H9 (cell line): ENCODE measurements around the gene ZCCHC17. TPM values are rescaled to one million over a fixed set of nuclear protein-coding genes. Genes with fewer than 3 reads are reported as not detected.

Source experiments
- DNase-seq: peaks from one replicate; pipeline ENCODE4 v3.0.0-alpha.2; 2017
- H2AFZ ChIP-seq: one replicate; pipeline ENCODE4 v1.6.1; 2013; ENCODE audit warnings: mild to moderate bottlenecking, low read length, control low read depth, moderate library complexity
- H2AK5ac ChIP-seq: 2 replicates; pipeline ENCODE4 v1.6.1; 2013; ENCODE audit warnings: low read length, control low read depth, mixed read lengths; ENCODE audit not compliant: insufficient read length
- H2BK120ac ChIP-seq: one replicate; pipeline ENCODE4 v1.6.1; 2013; ENCODE audit warnings: low read depth, mild to moderate bottlenecking, low read length, control low read depth, inconsistent platforms; ENCODE audit not compliant: poor library complexity, severe bottlenecking
- H2BK12ac ChIP-seq: 2 replicates; pipeline ENCODE4 v1.6.1; 2013; ENCODE audit warnings: low read length, control low read depth, mixed read lengths, low read depth; ENCODE audit not compliant: insufficient read length
- H2BK15ac ChIP-seq: 2 replicates; pipeline ENCODE4 v1.6.1; 2013; ENCODE audit warnings: low read depth, low read length, control low read depth
- H2BK20ac ChIP-seq: one replicate; pipeline ENCODE4 v1.6.1; 2013; ENCODE audit warnings: low read depth, mild to moderate bottlenecking, low read length, control low read depth, inconsistent platforms; ENCODE audit not compliant: poor library complexity, severe bottlenecking
- H2BK5ac ChIP-seq: 2 replicates; pipeline ENCODE4 v1.6.1; 2013; ENCODE audit warnings: low read length, control low read depth, mixed read lengths; ENCODE audit not compliant: insufficient read length
- H3K14ac ChIP-seq: 2 replicates; pipeline ENCODE4 v1.6.1; 2013; ENCODE audit warnings: low read length, control low read depth; ENCODE audit not compliant: insufficient read depth
- H3K18ac ChIP-seq: 2 replicates; pipeline ENCODE4 v1.6.1; 2013; ENCODE audit warnings: low read depth, mild to moderate bottlenecking, mixed read lengths, low read length, control low read depth; ENCODE audit not compliant: insufficient read length
- H3K23ac ChIP-seq: 2 replicates; pipeline ENCODE4 v1.6.1; 2013; ENCODE audit warnings: low read length, control low read depth, mixed read lengths, low read depth; ENCODE audit not compliant: insufficient read length
- H3K23me2 ChIP-seq: 2 replicates; pipeline ENCODE4 v1.6.1; 2013; ENCODE audit warnings: low read depth, mild to moderate bottlenecking, mixed read lengths, low read length, control low read depth; ENCODE audit not compliant: insufficient read length, poor library complexity, severe bottlenecking
- H3K27ac ChIP-seq: 2 replicates; pipeline ENCODE4 v1.5.1; 2013; ENCODE audit warnings: low read length, control low read depth, mixed read lengths, low read depth; ENCODE audit not compliant: insufficient read length
- H3K27me3 ChIP-seq: 2 replicates; pipeline ENCODE4 v1.6.1; 2013; ENCODE audit warnings: low read length, control low read depth, inconsistent platforms; ENCODE audit not compliant: insufficient read depth
- H3K4ac ChIP-seq: 2 replicates; pipeline ENCODE4 v1.6.1; 2013; ENCODE audit warnings: low read depth, mild to moderate bottlenecking, control low read depth, inconsistent platforms, low read length, moderate library complexity
- H3K4me1 ChIP-seq: 2 replicates; pipeline ENCODE4 v1.6.1; 2013; ENCODE audit warnings: low read length, control low read depth, inconsistent platforms; ENCODE audit not compliant: insufficient read depth
- H3K4me2 ChIP-seq: 2 replicates; pipeline ENCODE4 v1.6.1; 2013; ENCODE audit warnings: low read length, control low read depth, mixed read lengths; ENCODE audit not compliant: insufficient read length, insufficient read depth
- H3K56ac ChIP-seq: 2 replicates; pipeline ENCODE4 v1.6.1; 2013; ENCODE audit warnings: low read depth, mild to moderate bottlenecking, mixed read lengths, low read length, control low read depth; ENCODE audit not compliant: insufficient read length
- H3K79me1 ChIP-seq: 2 replicates; pipeline ENCODE4 v1.6.1; 2013; ENCODE audit warnings: low read depth, mild to moderate bottlenecking, moderate library complexity, low read length, control low read depth, inconsistent platforms; ENCODE audit not compliant: insufficient read depth, poor library complexity, severe bottlenecking
- H3K79me2 ChIP-seq: 2 replicates; pipeline ENCODE4 v1.6.1; 2013; ENCODE audit warnings: low read length, control low read depth, inconsistent platforms; ENCODE audit not compliant: insufficient read depth
- H3K9ac ChIP-seq: 2 replicates; pipeline ENCODE4 v1.6.1; 2013; ENCODE audit warnings: low read length, control low read depth, mixed read lengths; ENCODE audit not compliant: insufficient read length; ENCODE audit errors: extremely low read depth
- H3K9me3 ChIP-seq: one replicate; pipeline ENCODE4 v1.6.1; 2013; ENCODE audit warnings: low read depth, low read length, inconsistent platforms; ENCODE audit not compliant: control insufficient read depth
- H3T11ph ChIP-seq: one replicate; pipeline ENCODE4 v1.6.1; 2013; ENCODE audit warnings: mild to moderate bottlenecking, low read length, control low read depth, inconsistent platforms
- H4K20me1 ChIP-seq: one replicate; pipeline ENCODE4 v1.6.1; 2013; ENCODE audit not compliant: control insufficient read depth, insufficient read length, insufficient read depth
- H4K5ac ChIP-seq: 2 replicates; pipeline ENCODE4 v1.6.1; 2013; ENCODE audit warnings: low read depth, mild to moderate bottlenecking, mixed read lengths, low read length, control low read depth; ENCODE audit not compliant: insufficient read length
- H4K8ac ChIP-seq: replicated peaks from 2 replicates; pipeline ENCODE4 v1.6.1; 2013; ENCODE audit warnings: low read length, control low read depth, mixed read lengths, low read depth; ENCODE audit not compliant: insufficient read length
- H4K91ac ChIP-seq: 2 replicates; pipeline ENCODE4 v1.6.1; 2013; ENCODE audit warnings: low read depth, mild to moderate bottlenecking, moderate library complexity, mixed read lengths, low read length, control low read depth; ENCODE audit not compliant: insufficient read length
- H3K27ac Mint-ChIP-seq, 3 experiments: 2 replicates in 2 of 3; 3 replicates in 1 of 3; pipeline ENCODE4 v1.8.0; 2020 to 2021; ENCODE audit warnings: mixed read lengths in 3 of 3, mild to moderate bottlenecking in 1 of 3, moderate library complexity in 1 of 3
- H3K27me3 Mint-ChIP-seq: 2 replicates; pipeline ENCODE4 v1.8.0; 2021; ENCODE audit warnings: low read depth, mild to moderate bottlenecking, moderate library complexity, mixed read lengths
- H3K36me3 Mint-ChIP-seq, 3 experiments: 2 replicates in 2 of 3; 3 replicates in 1 of 3; pipeline ENCODE4 v1.8.0; 2020 to 2021; ENCODE audit warnings: low read depth in 3 of 3, mixed read lengths in 3 of 3; ENCODE audit not compliant: insufficient read depth in 1 of 3
- H3K4me1 Mint-ChIP-seq, 2 experiments: 2 replicates each; pipeline ENCODE4 v1.8.0; 2020; ENCODE audit warnings: mixed read lengths in 2 of 2
- H3K4me3 Mint-ChIP-seq, 2 experiments: 2 replicates in 1 of 2; 3 replicates in 1 of 2; pipeline ENCODE4 v1.8.0; 2020 to 2021; ENCODE audit warnings: mild to moderate bottlenecking in 2 of 2, mixed read lengths in 2 of 2, moderate library complexity in 1 of 2
- H3K9me3 Mint-ChIP-seq, 2 experiments: 2 replicates in 1 of 2; 3 replicates in 1 of 2; pipeline ENCODE4 v1.8.0; 2020; ENCODE audit warnings: mild to moderate bottlenecking in 2 of 2, mixed read lengths in 2 of 2, moderate library complexity in 1 of 2
- WGBS: extraction: QIAGEN DNeasy Blood & Tissue Kit; methylation state at CpG from one replicate; pipeline ENCODE4 v1.1.7; 2013; ENCODE audit warnings: missing lambda C conversion rate, low lambda C conversion rate, mixed read lengths; ENCODE audit not compliant: insufficient read length; ENCODE audit errors: extremely low coverage; 5-methylcytosine and 5-hydroxymethylcytosine counted together
- total RNA-seq: library from RNA; stranded (reverse); gene quantifications from 2 replicates; pipeline ENCODE4 v1.2.1, GENCODE V29; 2021
- TF ChIP-seq, protein P1 (sequence below): fragments of 200-600 bp; sonication (generic); conservative IDR thresholded peaks from 3 replicates; pipeline ENCODE4 v1.8.0; 2021; ENCODE audit warnings: antibody characterized with exemption, mild to moderate bottlenecking

Gene ZCCHC17
- total RNA-seq, 1 experiment from 2014 or later: 50.4 TPM

DNA sequence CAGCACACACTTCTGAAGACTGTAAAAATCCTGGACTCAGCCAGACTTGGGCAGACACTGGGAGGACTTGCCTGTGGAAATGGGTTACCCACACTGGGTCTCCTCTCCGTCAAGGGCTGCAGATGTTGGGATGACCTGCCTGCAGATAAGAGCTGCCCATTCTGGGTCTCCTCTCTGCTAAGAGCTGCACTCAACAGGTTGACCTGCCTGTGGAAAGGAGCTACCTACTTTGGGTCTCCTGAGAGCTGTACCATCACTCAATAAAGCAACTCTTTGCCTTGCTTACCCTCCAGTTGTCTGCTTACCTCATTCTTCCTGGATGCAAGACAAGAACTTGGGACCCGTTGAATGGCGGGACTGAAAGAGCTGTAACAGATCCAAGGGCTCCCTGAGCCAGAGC is 28.2 kb downstream of the ZCCHC17 start:
- no peak overlapping the region for H3K14ac ChIP-seq
- no CpG with 5 or more reads among the region's 3 CpGs for WGBS
- H4K91ac ChIP-seq: no peak overlapping the region
- H3K4me1 ChIP-seq: no peaks in the 10 kb centered on the region
- no peak overlapping the region for H2AFZ ChIP-seq
- H3K27ac ChIP-seq: no peak overlapping the region
- Mint-ChIP-seq H3K9me3 (no peaks in the 10 kb centered on the region), H3K27ac (no peak overlapping the region), H3K27me3 (no peaks in the 10 kb centered on the region), H3K4me3 (no peak overlapping the region), H3K4me1 (no peaks in the 10 kb centered on the region), H3K36me3 (peaks cover 7 to 29% (median 10%) of the 10 kb centered on the region in 3 experiments; a peak in 6 of 7 replicates)
- H2BK120ac ChIP-seq: no peak overlapping the region
- no peak for DNase-seq
- H3K4ac ChIP-seq: no peak overlapping the region
- TF ChIP-seq, protein P1, sequence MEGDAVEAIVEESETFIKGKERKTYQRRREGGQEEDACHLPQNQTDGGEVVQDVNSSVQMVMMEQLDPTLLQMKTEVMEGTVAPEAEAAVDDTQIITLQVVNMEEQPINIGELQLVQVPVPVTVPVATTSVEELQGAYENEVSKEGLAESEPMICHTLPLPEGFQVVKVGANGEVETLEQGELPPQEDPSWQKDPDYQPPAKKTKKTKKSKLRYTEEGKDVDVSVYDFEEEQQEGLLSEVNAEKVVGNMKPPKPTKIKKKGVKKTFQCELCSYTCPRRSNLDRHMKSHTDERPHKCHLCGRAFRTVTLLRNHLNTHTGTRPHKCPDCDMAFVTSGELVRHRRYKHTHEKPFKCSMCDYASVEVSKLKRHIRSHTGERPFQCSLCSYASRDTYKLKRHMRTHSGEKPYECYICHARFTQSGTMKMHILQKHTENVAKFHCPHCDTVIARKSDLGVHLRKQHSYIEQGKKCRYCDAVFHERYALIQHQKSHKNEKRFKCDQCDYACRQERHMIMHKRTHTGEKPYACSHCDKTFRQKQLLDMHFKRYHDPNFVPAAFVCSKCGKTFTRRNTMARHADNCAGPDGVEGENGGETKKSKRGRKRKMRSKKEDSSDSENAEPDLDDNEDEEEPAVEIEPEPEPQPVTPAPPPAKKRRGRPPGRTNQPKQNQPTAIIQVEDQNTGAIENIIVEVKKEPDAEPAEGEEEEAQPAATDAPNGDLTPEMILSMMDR: no peak
- H3K18ac ChIP-seq: no peak overlapping the region
- no peak overlapping the region for H3T11ph ChIP-seq
- H2BK20ac ChIP-seq: no peak overlapping the region
- no peak overlapping the region for H4K5ac ChIP-seq
- no peak overlapping the region for H3K9ac ChIP-seq
- H3K23ac ChIP-seq: no peak overlapping the region
- no peak overlapping the region for H2BK15ac ChIP-seq
- H4K8ac ChIP-seq: no peak overlapping the region
- H3K9me3 ChIP-seq: no peaks in the 10 kb centered on the region
- H2BK12ac ChIP-seq: no peak overlapping the region
- no peak overlapping the region for H3K56ac ChIP-seq
- no peaks in the 10 kb centered on the region for H3K79me2 ChIP-seq
- no peaks in the 10 kb centered on the region for H3K23me2 ChIP-seq
- no peak overlapping the region for H3K4me2 ChIP-seq
- no peak overlapping the region for H2AK5ac ChIP-seq
- no peaks in the 10 kb centered on the region for H4K20me1 ChIP-seq
- H3K27me3 ChIP-seq: no peaks in the 10 kb centered on the region
- no peaks in the 10 kb centered on the region for H3K79me1 ChIP-seq
- no peak overlapping the region for H2BK5ac ChIP-seq
